Umbilical cord (tissue), 2 donors: ENCODE measurements around the gene TXNDC2. TPM values are rescaled to one million over a fixed set of nuclear protein-coding genes. Genes with fewer than 3 reads are reported as not detected.
A peak's percentile ranks its signal among the peaks of the same experiment; 100 is the strongest.
"Not testable (repeated sequence)": the region's sequence is repeated elsewhere in the genome, so short reads cannot be mapped to it uniquely, and the experiment has no call there.

Source experiments
- DNase-seq: peaks from one replicate; pipeline ENCODE4 v3.0.0-alpha.2; 2015; ENCODE audit warnings: low spot score
- total RNA-seq: library from RNA; depleted of rRNA; stranded (reverse); fragments of >200 nt; gene quantifications from one replicate; pipeline ENCODE4 v1.2.3, GENCODE V29; 2014; ENCODE audit warnings: low replicate concordance; ENCODE audit not compliant: insufficient read depth

The TXNDC2 gene
- total RNA-seq: 5.1 TPM

- no peak for DNase-seq
Observed at GRCh38 chr18:9885170-9886004, at the start of gene TXNDC2. TSS of gene TXNDC2 (plus strand) at chr18:9885973. CDS start at chr18:9886681, 708 bp downstream.

DNA sequence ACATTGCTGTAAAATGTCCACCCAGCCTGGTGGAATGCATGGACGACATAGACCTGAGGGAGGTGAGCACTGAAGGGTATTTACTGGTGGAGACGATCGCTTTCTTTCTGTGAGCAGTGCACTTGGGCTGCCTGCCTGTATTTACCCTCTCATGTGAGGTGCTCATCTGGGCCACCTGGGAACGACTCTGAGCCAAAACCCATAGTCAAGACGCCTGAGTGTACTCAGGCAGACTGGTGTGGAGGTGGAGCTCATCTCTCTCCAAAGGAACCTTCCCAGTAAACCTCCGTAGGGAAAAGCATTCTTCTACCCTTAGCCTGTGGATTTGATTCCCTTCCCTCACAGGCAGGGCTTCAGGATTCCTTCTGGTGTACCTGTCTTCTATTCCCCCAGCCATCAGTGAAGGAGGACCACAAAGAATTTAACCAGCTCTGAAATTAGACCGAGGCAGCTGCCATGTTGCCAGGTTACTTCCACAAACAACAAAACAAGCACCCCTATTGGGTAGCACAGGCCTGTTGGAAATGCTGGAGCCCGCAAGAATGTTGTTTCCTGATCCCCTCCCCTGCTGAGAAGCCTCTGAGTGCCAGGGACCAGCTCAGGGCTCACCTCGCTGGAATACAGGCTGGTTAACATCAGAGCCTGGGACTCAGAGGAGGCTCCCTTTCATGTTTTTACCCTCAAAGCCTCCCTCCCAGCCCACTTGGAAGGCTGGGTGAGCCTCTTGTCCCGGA, 47.5 kb upstream of the TXNDC2 start:
- DNase-seq: peak; percentile 59

- DNase-seq: no peak
Observed at GRCh38 chr18:9839211-9839610, 46.6 kb upstream of the TXNDC2 start.

- DNase-seq: no peak
Observed at GRCh38 chr18:9839853-9840252, 45.9 kb upstream of the TXNDC2 start.

- no peak for DNase-seq
Observed at GRCh38 chr18:9841752-9842151, 44.0 kb upstream of the TXNDC2 start.

DNA sequence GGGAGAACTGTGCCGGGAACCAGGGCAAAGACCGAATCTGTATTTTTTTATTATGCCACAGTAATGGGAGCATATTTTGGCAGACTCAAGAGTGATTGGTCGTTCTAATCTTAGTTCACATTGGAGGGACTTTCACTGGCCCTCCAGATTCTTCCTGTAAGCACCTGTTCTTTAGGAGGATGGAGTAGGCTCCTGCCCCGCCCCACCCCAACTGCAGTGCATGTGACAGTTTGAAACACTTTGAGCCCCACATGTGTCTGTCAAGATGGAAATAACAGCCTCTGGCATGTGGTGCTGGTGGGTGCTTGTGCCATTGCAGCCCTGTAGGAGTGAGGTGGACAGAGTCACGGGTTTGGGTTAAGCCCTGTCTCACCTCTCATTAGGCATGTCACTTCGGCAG, 43.3 kb upstream of the TXNDC2 start:
- no peak for DNase-seq

DNA sequence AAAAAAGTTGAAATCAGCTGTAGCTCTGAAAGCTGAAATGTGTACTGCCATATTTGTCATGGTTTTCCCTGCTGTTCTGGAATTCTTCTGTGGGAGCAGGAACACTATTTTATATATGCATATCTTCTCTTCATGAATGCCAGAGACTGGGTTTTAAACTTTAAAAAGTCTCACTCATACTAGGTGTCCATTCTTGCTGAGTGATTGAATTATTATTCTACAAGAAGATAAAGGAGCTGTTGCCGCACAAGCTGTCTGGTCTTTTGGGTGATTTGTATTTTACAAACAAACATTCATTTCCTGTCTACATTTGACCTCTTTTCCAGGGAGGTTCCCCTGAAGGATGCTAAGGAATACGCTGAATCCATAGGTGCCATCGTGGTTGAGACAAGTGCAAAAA, 40.5 kb upstream of the TXNDC2 start:
- DNase-seq: no peak

DNA sequence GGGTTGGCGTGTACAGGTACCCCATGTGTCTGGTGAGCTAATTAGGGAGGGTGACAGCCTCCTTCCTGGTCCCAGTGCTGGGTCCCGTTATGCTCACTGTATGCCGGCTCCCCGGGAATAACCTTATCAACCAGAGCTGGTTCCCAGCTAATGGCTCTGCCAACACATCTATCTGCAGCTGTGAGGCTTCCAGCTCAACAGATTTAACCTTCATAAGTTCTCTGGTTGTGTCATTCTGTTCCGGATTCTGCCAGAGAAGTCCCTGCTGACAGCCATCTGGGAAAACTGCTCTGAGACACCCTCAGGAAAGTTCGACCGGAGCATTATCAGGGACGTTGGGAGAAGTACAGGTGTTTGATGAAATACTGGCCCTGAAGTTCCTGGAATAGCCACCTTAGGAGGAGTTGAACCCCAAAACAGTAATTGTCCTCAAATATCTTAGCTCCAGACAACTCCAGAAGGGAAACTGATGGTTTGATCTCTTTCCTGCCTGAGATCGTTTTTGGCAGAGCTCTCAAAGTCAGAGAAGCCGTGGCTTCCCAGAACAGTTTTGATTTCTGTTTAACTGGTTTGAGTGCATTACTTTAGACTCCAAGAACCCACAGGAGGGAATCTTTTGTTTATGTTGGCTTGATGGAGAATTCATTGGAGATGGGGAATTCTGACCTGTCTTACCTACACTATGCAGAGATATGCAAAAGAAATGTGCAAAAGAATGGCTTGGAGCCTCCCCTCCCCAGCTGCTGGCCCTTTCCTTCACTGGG, 39.4 kb upstream of the TXNDC2 start:
- DNase-seq: no peak

DNA sequence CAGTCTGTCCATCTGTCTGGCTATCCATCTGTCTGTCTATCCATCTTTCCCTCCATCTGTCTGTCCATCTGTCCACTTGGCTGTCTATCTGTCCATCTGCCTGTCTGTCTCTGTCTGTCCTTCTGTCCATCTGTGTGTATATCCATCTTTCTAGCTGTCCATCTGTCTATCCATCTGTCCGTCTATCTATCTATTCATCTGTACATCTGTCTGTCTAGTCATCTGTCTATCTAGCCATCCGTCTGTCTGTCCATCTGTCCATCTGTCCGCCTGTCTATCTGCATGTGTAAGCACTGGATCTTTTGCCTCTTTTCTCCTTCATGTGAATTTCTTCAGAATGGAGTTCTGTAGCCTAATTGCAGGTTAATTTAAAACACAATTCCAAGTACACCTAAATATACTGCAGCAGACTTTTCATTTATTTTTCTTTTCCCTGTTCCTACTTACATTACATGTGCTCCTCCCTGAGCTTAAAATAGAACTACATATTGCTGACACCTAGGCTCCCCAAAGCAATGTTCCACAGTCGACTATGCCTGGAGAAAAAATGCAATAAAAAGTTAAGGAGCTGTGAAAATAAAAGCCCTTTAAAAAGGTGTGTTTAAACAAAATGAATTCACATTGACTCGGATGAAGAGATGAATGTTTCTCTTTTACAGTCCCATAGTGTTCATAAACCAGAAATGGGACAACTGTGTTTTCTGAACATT, 37.4 kb upstream of the TXNDC2 start:
- DNase-seq: no peak

GRCh38 chr18:9849407-9850283, 36.1 kb upstream of the TXNDC2 start:
- peak; percentile 23 for DNase-seq

DNA sequence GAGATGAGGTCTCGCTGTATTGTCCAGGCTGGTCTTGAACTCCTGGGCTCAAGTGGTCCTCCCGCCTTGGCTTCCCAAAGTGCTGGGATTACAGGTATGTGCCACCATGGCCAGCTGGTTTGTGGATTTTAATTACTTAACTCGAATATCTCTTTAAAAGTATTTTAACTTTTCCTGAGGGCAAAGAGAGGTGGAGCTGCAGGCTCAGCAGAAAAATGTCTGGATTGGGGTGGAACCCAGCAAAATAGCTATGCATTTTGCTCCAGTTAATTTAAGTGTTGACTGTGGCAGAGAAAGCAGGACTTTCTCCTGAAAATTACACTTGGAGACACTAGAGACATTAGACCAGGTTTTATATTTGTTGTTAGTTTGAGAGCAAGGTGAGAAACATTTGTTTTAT, 35.5 kb upstream of the TXNDC2 start:
- DNase-seq: no peak

GRCh38 chr18:9851511-9851910, 34.3 kb upstream of the TXNDC2 start:
- DNase-seq: no peak

- no peak for DNase-seq
Observed at GRCh38 chr18:9852266-9853081, 33.3 kb upstream of the TXNDC2 start.

GRCh38 chr18:9854801-9855676, 30.7 kb upstream of the TXNDC2 start:
- no peak for DNase-seq

GRCh38 chr18:9855681-9856080, 30.1 kb upstream of the TXNDC2 start:
- no peak for DNase-seq

DNA sequence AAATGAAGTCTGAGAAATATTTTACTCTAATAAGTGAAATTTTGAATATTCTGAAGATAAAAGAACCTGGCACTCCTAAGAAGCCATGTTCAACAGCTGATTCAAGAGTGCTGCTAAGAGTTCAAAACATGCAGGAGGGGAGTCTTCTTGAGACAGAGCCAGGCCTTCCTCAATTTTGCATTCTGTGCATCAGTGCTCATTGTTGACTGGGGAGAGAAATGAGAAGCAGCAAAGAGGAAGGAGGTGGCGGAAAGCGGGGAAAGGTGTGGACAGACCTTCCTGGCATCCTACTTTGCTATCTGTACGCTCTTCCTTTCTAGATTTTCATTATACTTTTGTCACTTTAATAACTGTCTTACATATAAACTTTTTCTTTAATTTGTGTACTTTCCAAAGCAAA, 29.7 kb upstream of the TXNDC2 start:
- no peak for DNase-seq

- not testable (repeated sequence) for DNase-seq
Observed at GRCh38 chr18:9857479-9857998, 28.2 kb upstream of the TXNDC2 start.

GRCh38 chr18:9858642-9859041, 27.1 kb upstream of the TXNDC2 start:
- DNase-seq: no peak
